Type B pancreatic cell (in vitro differentiated cells): ENCODE measurements around the gene SESN1. TPM values are rescaled to one million over a fixed set of nuclear protein-coding genes. Genes with fewer than 3 reads are reported as not detected.

Experiments
- DNase-seq: peaks from one replicate; pipeline ENCODE4 v3.0.0; 2021; ENCODE audit warnings: mixed read lengths; ENCODE audit not compliant: unreplicated experiment; ENCODE audit errors: extremely low spot score
- H3K27ac Mint-ChIP-seq: 2 replicates; pipeline ENCODE4 v1.8.0; 2021; ENCODE audit warnings: mild to moderate bottlenecking, mixed read lengths
- H3K27me3 Mint-ChIP-seq: 2 replicates; pipeline ENCODE4 v1.8.0; 2021; ENCODE audit warnings: mixed read lengths
- H3K36me3 Mint-ChIP-seq: 2 replicates; pipeline ENCODE4 v1.8.0; 2021; ENCODE audit warnings: mixed read lengths
- H3K4me1 Mint-ChIP-seq: one replicate; pipeline ENCODE4 v1.8.0; 2021; ENCODE audit warnings: mixed read lengths; ENCODE audit not compliant: unreplicated experiment
- H3K4me3 Mint-ChIP-seq: 2 replicates; pipeline ENCODE4 v1.8.0; 2021; ENCODE audit warnings: mild to moderate bottlenecking, mixed read lengths
- H3K9me3 Mint-ChIP-seq: 2 replicates; pipeline ENCODE4 v1.8.0; 2021; ENCODE audit warnings: mixed read lengths
- CTCF ChIP-seq: fragments of 200-600 bp; sonication (generic); conservative IDR thresholded peaks from 2 replicates; pipeline ENCODE4 v1.5.0; 2021; ENCODE audit warnings: antibody characterized with exemption, mild to moderate bottlenecking
- total RNA-seq: library from RNA; stranded (reverse); gene quantifications from 2 replicates; pipeline ENCODE4 v1.2.1, GENCODE V29; 2021; ENCODE audit warnings: low replicate concordance

Gene SESN1
- total RNA-seq, 1 donor from 2014 or later = 33.3 TPM

- no peak for DNase-seq
- Mint-ChIP-seq H3K9me3 (no peaks in the 10 kb centered on the region), H3K36me3 (peaks cover 3% of the 10 kb centered on the region), H3K4me1 (peaks cover 20% of the 10 kb centered on the region), H3K4me3 (no peak overlapping the region), H3K27ac (no peak overlapping the region), H3K27me3 (no peaks in the 10 kb centered on the region)
- TF ChIP-seq CTCF = no peak
These were observed 132.7 kb downstream of the SESN1 start for GRCh38 chr6:108961985-108962384.

GRCh38 chr6:108961077-108961476 lies 133.6 kb downstream of the SESN1 start:
- Mint-ChIP-seq H3K4me3 (no peak overlapping the region), H3K4me1 (peaks cover 11% of the 10 kb centered on the region), H3K27me3 (no peaks in the 10 kb centered on the region)

GRCh38 chr6:108960601-108961000 lies 134.0 kb downstream of the SESN1 start:
- Mint-ChIP-seq H3K4me1 (peaks cover 10% of the 10 kb centered on the region), H3K4me3 (no peak overlapping the region), H3K9me3 (no peaks in the 10 kb centered on the region), H3K27ac (no peak overlapping the region), H3K36me3 (peaks cover 3% of the 10 kb centered on the region), H3K27me3 (no peaks in the 10 kb centered on the region)
- TF ChIP-seq CTCF = no peak
- DNase-seq = no peak

More at GRCh38 chr6:108961077-108961476, 133.6 kb downstream of the SESN1 start:
- no peak for TF ChIP-seq CTCF
- DNase-seq = no peak
- Mint-ChIP-seq H3K9me3 (no peaks in the 10 kb centered on the region), H3K36me3 (peaks cover 3% of the 10 kb centered on the region), H3K27ac (no peak overlapping the region)

GRCh38 chr6:108959972-108960582 lies 134.6 kb downstream of the SESN1 start:
- Mint-ChIP-seq H3K27ac (no peak overlapping the region), H3K9me3 (no peaks in the 10 kb centered on the region), H3K4me1 (peaks cover 10% of the 10 kb centered on the region), H3K36me3 (peaks cover 2% of the 10 kb centered on the region), H3K27me3 (no peaks in the 10 kb centered on the region), H3K4me3 (no peak overlapping the region)
- TF ChIP-seq CTCF = no peak
- DNase-seq = no peak

- DNase-seq = no peak
- H3K36me3 Mint-ChIP-seq = no peaks in the 10 kb centered on the region
- H3K4me1 Mint-ChIP-seq = peaks cover 10% of the 10 kb centered on the region
- H3K9me3 Mint-ChIP-seq = no peaks in the 10 kb centered on the region
- no peaks in the 10 kb centered on the region for H3K27me3 Mint-ChIP-seq
- no peak overlapping the region for H3K27ac Mint-ChIP-seq
- no peak overlapping the region for H3K4me3 Mint-ChIP-seq
- no peak for TF ChIP-seq CTCF
These were observed 135.5 kb downstream of the SESN1 start for GRCh38 chr6:108958900-108959770.
